ENCODE data around the gene AK4. TPM values are rescaled to one million over a fixed set of nuclear protein-coding genes. Genes with fewer than 3 reads are reported as not detected.
A peak's percentile ranks its signal among the peaks of the same experiment; 100 is the strongest.

AK4 gene
- total and polyA plus RNA-seq, 7 donors: 9.7 to 74.1 (median 37.8) TPM

GRCh38 chr1:65150583-65151263 is 2.7 kb downstream of the AK4 start:
- H3K27ac ChIP-seq: peak overlapping the region; percentile 80 to 94 (median 91)
- no peak for DNase-seq
- intact Hi-C loops (cut with DNase I): no loop called here
- no peak overlapping the region for H3K4me3 ChIP-seq
- H3K36me3 ChIP-seq: no peaks in the 10 kb centered on the region
- WGBS, 2 donors: 79 to 91% methylated on average over 23 of the region's 23 CpGs
- H3K27me3 ChIP-seq: no peaks in the 10 kb centered on the region
- no peaks in the 10 kb centered on the region for H3K9me3 ChIP-seq
- H3K4me1 ChIP-seq: peaks cover 0 to 34% (median 20%) of the 10 kb centered on the region in 4 donors
- no peak for TF ChIP-seq EP300 (IDR thresholded peaks at IDR 0.05)
- no peak for TF ChIP-seq POLR2AphosphoS5 (IDR thresholded peaks at IDR 0.05)
- no peak for TF ChIP-seq POLR2A (IDR thresholded peaks at IDR 0.05)
- no peak for TF ChIP-seq CTCF (IDR thresholded peaks at IDR 0.05)

GRCh38 chr1:65151641-65152040 is 3.6 kb downstream of the AK4 start:
- H3K36me3 ChIP-seq: no peaks in the 10 kb centered on the region
- intact Hi-C loops (cut with DNase I): no loop called here
- WGBS, 2 donors: 33 to 95% methylated on average over 1 of the region's 1 CpG

GRCh38 chr1:65153635-65154034 is 5.6 kb downstream of the AK4 start:
- TF ChIP-seq EP300 (IDR thresholded peaks at IDR 0.05) (no peak), POLR2AphosphoS5 (IDR thresholded peaks at IDR 0.05) (no peak), POLR2A (IDR thresholded peaks at IDR 0.05) (no peak), CTCF (IDR thresholded peaks at IDR 0.05) (no peak)
- Histone ChIP-seq H3K36me3 (no peaks in the 10 kb centered on the region), H3K9me3 (no peaks in the 10 kb centered on the region), H3K4me1 (peaks cover 0 to 42% (median 25%) of the 10 kb centered on the region in 4 donors), H3K27ac (no peak overlapping the region), H3K4me3 (no peak overlapping the region), H3K27me3 (no peaks in the 10 kb centered on the region)
- DNase-seq: no peak
- WGBS, 2 donors: 45 to 79% methylated on average over 4 of the region's 4 CpGs
- intact Hi-C loops (cut with DNase I): no loop called here

More at GRCh38 chr1:65151641-65152040, 3.6 kb downstream of the AK4 start:
- Histone ChIP-seq H3K27ac (peak overlapping the region in 1 of 4 donors; percentile 89), H3K4me3 (no peak overlapping the region), H3K27me3 (no peaks in the 10 kb centered on the region), H3K9me3 (no peaks in the 10 kb centered on the region), H3K4me1 (peaks cover 0 to 33% (median 19%) of the 10 kb centered on the region in 4 donors)
- DNase-seq: no peak
- TF ChIP-seq POLR2AphosphoS5 (IDR thresholded peaks at IDR 0.05): no peak
- no peak for TF ChIP-seq EP300 (IDR thresholded peaks at IDR 0.05)
- no peak for TF ChIP-seq CTCF (IDR thresholded peaks at IDR 0.05)

GRCh38 chr1:65156910-65157545 is 9.0 kb downstream of the AK4 start:
- no peak overlapping the region for H3K27ac ChIP-seq
- no peak for DNase-seq
- no peaks in the 10 kb centered on the region for H3K36me3 ChIP-seq
- WGBS, 2 donors: 91 to 92% methylated on average over 2 of the region's 2 CpGs
- H3K27me3 ChIP-seq: no peaks in the 10 kb centered on the region
- no peaks in the 10 kb centered on the region for H3K9me3 ChIP-seq
- TF ChIP-seq EP300 (IDR thresholded peaks at IDR 0.05) (no peak), CTCF (IDR thresholded peaks at IDR 0.05) (no peak), POLR2A (IDR thresholded peaks at IDR 0.05) (no peak), POLR2AphosphoS5 (IDR thresholded peaks at IDR 0.05) (no peak)
- H3K4me1 ChIP-seq: peaks cover 0 to 29% (median 21%) of the 10 kb centered on the region in 4 donors
- intact Hi-C loops (cut with DNase I): no loop called here
- no peak overlapping the region for H3K4me3 ChIP-seq
